ENCODE data around the gene BID. TPM values are rescaled to one million over a fixed set of nuclear protein-coding genes. Genes with fewer than 3 reads are reported as not detected.

Gene BID
- total and polyA plus RNA-seq, 2 of the 8 experiments (the other 6 are each of a cell fraction or from before 2014, with no cell fraction given), result 39.3 to 114 TPM

GRCh38 chr22:17818649-17819048 is 44.4 kb upstream of the BID start (continued):
- TF ChIP-seq RNF2 (IDR thresholded peaks at IDR 0.05; ENCODE audit: borderline replicate concordance, low read depth, low read length, missing control alignments, poor library complexity, severe bottlenecking) (no peak), SIRT6 (IDR thresholded peaks at IDR 0.05; ENCODE audit: low read length) (no peak), RFX5 (IDR thresholded peaks at IDR 0.05; ENCODE audit: borderline replicate concordance, low read depth, low read length) (no peak)
- TF ChIP-seq, protein P1, sequence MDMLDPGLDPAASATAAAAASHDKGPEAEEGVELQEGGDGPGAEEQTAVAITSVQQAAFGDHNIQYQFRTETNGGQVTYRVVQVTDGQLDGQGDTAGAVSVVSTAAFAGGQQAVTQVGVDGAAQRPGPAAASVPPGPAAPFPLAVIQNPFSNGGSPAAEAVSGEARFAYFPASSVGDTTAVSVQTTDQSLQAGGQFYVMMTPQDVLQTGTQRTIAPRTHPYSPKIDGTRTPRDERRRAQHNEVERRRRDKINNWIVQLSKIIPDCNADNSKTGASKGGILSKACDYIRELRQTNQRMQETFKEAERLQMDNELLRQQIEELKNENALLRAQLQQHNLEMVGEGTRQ (IDR thresholded peaks at IDR 0.05; ENCODE audit: low read length), result no peak
